Activated CD8-positive, alpha-beta T cell treated with anti-CD3 and anti-CD28 coated beads for 36 hours (primary cell): ENCODE data around the gene GATAD2A. TPM values are rescaled to one million over a fixed set of nuclear protein-coding genes. Genes with fewer than 3 reads are reported as not detected.

Source experiments
- ATAC-seq: fragments of 200-7000 bp; cut with Tn5 transposase; one replicate; pipeline ENCODE4 v1.10.0; 2021; ENCODE audit warnings: mild to moderate bottlenecking, moderate library complexity
- CTCF ChIA-PET: fragments of 350-600 bp; sonication (Branson Sonifier 250); formaldehyde crosslinking; loops from one replicate; lab custom pipeline; 2021; ENCODE audit warnings: antibody characterized with exemption; lab: Charles Lee
- POLR2A ChIA-PET: fragments of 350-600 bp; sonication (Branson Sonifier 250); formaldehyde crosslinking; loops from one replicate; lab custom pipeline; 2021; ENCODE audit warnings: antibody characterized with exemption; lab: Charles Lee
- DNase-seq: peaks from one replicate; pipeline ENCODE4 v3.0.0-alpha.2; 2020
- H3K27ac Mint-ChIP-seq: one replicate; pipeline ENCODE4 v1.8.0; 2021; ENCODE audit warnings: mild to moderate bottlenecking, mixed read lengths
- H3K27me3 Mint-ChIP-seq: one replicate; pipeline ENCODE4 v1.8.0; 2021; ENCODE audit warnings: mixed read lengths
- H3K36me3 Mint-ChIP-seq: one replicate; pipeline ENCODE4 v1.8.0; 2021; ENCODE audit warnings: low read depth, mixed read lengths
- H3K4me1 Mint-ChIP-seq: one replicate; pipeline ENCODE4 v1.8.0; 2021; ENCODE audit warnings: low read depth, mixed read lengths
- H3K4me3 Mint-ChIP-seq: one replicate; pipeline ENCODE4 v1.8.0; 2021; ENCODE audit warnings: mild to moderate bottlenecking, moderate library complexity, mixed read lengths
- H3K9me3 Mint-ChIP-seq: one replicate; pipeline ENCODE4 v1.8.0; 2021; ENCODE audit warnings: mixed read lengths
- CTCF ChIP-seq: fragments of 200-600 bp; IDR thresholded peaks from one replicate; pipeline ENCODE4 v1.8.0; 2022; ENCODE audit warnings: antibody characterized with exemption, mild to moderate bottlenecking
- intact Hi-C: fragments of 100-400 bp; cut with micrococcal nuclease; formaldehyde crosslinking; loops from one replicate; pipeline ENCODE4 v1.10.0; 2022
- total RNA-seq, 2 experiments: library from RNA; stranded (reverse); gene quantifications; one replicate each; pipeline ENCODE4 v1.2.3, GENCODE V29; 2021

GATAD2A gene
- total RNA-seq, 2 experiments from 2014 or later: 132 to 136 TPM

- Mint-ChIP-seq H3K27me3 (no peaks in the 10 kb centered on the region), H3K27ac (no peak overlapping the region), H3K4me1 (no peaks in the 10 kb centered on the region), H3K36me3 (peaks cover 32% of the 10 kb centered on the region), H3K9me3 (no peaks in the 10 kb centered on the region), H3K4me3 (no peak overlapping the region)
- TF ChIP-seq CTCF: no peak
- ATAC-seq: no peak
- no peak for DNase-seq
- CTCF ChIA-PET: interaction anchor here (1.3 kb wide), 1 partner anchor 48 kb away, joined by 3 read pairs; no protein-coding TSS in a partner anchor
- POLR2A ChIA-PET: interaction anchor here (1.1 kb wide), 1 partner anchor 10 kb away, joined by 4 read pairs; the partner anchor contains the start of genes NDUFA13 and TSSK6
- intact Hi-C loops: no loop called here
These were observed 100.3 kb downstream of the GATAD2A start for GRCh38 chr19:19505669-19506326.

DNA sequence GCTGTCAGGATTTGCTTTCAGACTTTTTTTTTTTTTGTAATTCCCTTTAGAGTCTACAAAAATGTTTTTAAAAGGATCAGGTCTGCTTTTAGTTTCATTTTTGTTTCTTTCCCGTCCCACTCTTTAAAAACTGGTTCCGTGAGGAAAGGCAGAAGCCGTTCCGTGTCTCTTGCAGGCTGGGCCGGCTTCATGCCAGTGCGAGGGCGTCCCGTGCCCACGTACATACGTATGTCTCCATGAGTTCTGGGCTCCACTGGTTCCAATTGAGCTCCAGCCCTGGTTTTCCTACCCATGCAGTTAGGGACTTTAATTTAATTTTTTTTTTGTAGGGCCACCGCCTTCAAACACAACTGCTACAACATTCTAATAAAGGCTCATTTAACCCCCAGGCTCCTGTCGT, 101.1 kb downstream of the GATAD2A start:
- H3K9me3 Mint-ChIP-seq: no peaks in the 10 kb centered on the region
- H3K27me3 Mint-ChIP-seq: no peaks in the 10 kb centered on the region
- H3K36me3 Mint-ChIP-seq: peaks cover 28% of the 10 kb centered on the region
- ChIA-PET POLR2A (interaction anchor here (1.1 kb wide), 1 partner anchor 9 kb away, joined by 4 read pairs; the partner anchor contains the start of genes NDUFA13 and TSSK6), CTCF (no interaction called here)
- no peak overlapping the region for H3K4me3 Mint-ChIP-seq
- intact Hi-C loops: no loop called here
- TF ChIP-seq CTCF: no peak
- no peak for ATAC-seq
- H3K4me1 Mint-ChIP-seq: no peaks in the 10 kb centered on the region
- no peak overlapping the region for H3K27ac Mint-ChIP-seq
- no peak for DNase-seq

GRCh38 chr19:19507354-19507753, 101.9 kb downstream of the GATAD2A start:
- no peak overlapping the region for H3K4me3 Mint-ChIP-seq
- ChIA-PET POLR2A (interaction anchor here (1.1 kb wide), 1 partner anchor 8 kb away, joined by 4 read pairs; the partner anchor contains the start of genes NDUFA13 and TSSK6), CTCF (interaction anchor here (1.9 kb wide), 1 partner anchor 17 kb away, joined by 11 read pairs; no protein-coding TSS in a partner anchor)
- TF ChIP-seq CTCF: no peak
- H3K27ac Mint-ChIP-seq: no peak overlapping the region
- intact Hi-C loops: no loop called here
- no peaks in the 10 kb centered on the region for H3K27me3 Mint-ChIP-seq
- H3K9me3 Mint-ChIP-seq: no peaks in the 10 kb centered on the region
- peaks cover 3% of the 10 kb centered on the region for H3K4me1 Mint-ChIP-seq
- no peak for DNase-seq
- no peak for ATAC-seq
- peaks cover 22% of the 10 kb centered on the region for H3K36me3 Mint-ChIP-seq

- H3K36me3 Mint-ChIP-seq: peaks cover 14% of the 10 kb centered on the region
- intact Hi-C loops: no loop called here
- POLR2A ChIA-PET: interaction anchor here (1.3 kb wide), 1 partner anchor 20 kb away, joined by 3 read pairs; no protein-coding TSS in a partner anchor
These were observed 102.7 kb downstream of the GATAD2A start for GRCh38 chr19:19508217-19508616.

More at GRCh38 chr19:19508217-19508616, 102.7 kb downstream of the GATAD2A start:
- DNase-seq (no peak), ATAC-seq (no peak)
- Mint-ChIP-seq H3K27me3 (no peaks in the 10 kb centered on the region), H3K4me3 (no peak overlapping the region), H3K27ac (no peak overlapping the region), H3K9me3 (no peaks in the 10 kb centered on the region), H3K4me1 (peaks cover 3% of the 10 kb centered on the region)
- CTCF ChIA-PET: interaction anchor here (1.9 kb wide), 1 partner anchor 18 kb away, joined by 11 read pairs; no protein-coding TSS in a partner anchor
- no peak for TF ChIP-seq CTCF
